NOMO-1 treated with DMSO at 0.1 percent for 48 hours (cell line): ENCODE data around the gene ARHGAP1.

Experiments used
- DNase-seq: peaks from one replicate; lab custom pipeline; 2025; ENCODE audit not compliant: unreplicated experiment; lab: John Stamatoyannopoulos, UW

Gene ARHGAP1

DNA sequence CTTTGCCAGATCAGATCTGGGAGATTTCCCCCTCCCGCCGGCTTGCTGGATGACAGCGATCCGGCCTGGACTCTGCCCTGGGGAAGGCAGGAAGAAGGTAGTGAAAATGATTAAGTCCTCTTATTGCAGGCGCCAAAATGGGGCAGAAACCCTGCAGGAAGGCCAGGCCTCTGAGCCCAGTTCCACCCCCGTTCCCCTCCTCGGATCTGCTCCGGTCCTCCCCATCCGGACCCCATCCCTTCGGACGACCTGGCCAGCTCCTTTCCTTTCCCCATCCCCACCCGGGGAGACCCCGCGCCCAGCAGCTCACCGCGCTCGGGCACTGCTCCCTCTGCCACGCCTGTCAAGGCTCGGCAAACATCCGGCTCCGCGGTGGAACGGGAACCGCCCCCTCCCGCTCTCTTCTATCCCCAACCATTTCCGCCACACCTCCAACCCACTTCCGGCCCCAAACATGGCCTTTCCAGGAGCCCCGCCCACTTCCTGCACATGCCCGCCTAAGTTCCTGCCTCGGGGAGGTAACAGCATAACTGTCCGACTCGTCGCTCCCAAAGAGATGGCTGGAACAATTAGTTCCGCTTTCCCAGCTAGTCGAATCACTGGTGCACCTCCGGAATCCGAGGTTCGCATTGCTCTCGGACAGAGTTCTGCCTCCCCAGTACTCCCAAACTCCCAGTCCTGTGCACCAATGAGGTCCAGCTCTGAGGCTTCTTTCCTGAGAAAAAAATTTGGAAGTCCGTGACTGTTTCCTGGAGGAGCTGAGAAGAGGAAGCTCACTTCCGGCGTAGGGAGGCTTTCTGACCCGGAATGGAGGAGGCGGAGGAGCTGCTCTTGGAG is at the start of gene ARHGAP1, which contains the start of gene ZNF408:
TSS of gene ARHGAP1 (minus strand) at position 379 of the 837 bp plus-strand sequence. CDS start 4,512 bp downstream, outside the sequence.
TSS of gene ZNF408 (plus strand) at position 791 of the 837 bp plus-strand sequence. CDS start at position 808, 17 bp downstream.
- DNase-seq, result peak; percentile 99

GRCh38 chr11:46747150-46747549 is 46.7 kb upstream of the ARHGAP1 start:
- DNase-seq, result no peak

GRCh38 chr11:46745995-46746394 is 45.6 kb upstream of the ARHGAP1 start:
- no peak for DNase-seq

- DNase-seq, result no peak
Measured at GRCh38 chr11:46745328-46745727, 44.9 kb upstream of the ARHGAP1 start.

GRCh38 chr11:46743693-46744339 is 43.4 kb upstream of the ARHGAP1 start:
- no peak for DNase-seq

- no peak for DNase-seq
Measured at GRCh38 chr11:46743043-46743442, 42.6 kb upstream of the ARHGAP1 start.

DNA sequence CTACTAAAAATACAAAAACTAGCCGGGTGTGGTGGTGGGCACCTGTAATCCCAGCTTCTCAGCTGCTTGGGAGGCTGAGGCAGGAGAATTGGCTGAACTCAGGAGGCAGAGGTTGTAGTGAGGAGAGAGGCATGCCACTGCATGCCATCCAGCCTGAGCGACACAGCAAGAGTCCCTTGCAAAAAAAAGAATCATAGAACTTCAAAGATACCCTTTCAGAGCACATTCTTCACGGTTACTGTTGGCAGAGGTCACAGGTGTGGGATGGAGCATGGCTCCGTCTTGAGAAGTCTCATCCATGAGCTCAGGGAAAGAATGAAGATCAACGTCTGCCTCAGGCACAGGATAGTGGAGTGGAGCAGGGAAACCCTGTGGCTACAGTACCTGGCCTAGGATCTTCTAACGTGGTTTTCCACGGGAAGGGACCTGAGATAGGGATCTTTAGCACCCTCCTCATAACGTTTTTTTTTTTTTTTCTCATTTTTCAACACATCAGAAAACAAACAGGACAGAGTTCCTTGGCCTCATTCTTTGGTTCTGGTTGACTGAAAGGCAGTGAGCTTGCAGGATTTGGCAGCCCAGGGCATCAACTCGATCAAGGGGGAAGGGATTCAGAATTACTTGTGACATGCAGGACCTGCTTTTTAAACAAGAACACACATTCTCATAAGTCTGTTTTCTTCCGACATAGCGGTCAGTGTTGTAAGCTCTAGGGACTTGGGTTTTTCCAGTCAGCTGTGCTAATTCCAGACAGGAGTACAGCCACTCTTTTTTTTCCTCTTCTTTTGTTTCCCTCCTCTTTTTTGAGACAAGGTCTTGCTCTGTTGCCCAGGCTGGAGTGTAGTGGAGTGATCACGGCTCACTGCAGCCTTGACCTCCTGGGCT is 41.4 kb upstream of the ARHGAP1 start:
- no peak for DNase-seq

DNA sequence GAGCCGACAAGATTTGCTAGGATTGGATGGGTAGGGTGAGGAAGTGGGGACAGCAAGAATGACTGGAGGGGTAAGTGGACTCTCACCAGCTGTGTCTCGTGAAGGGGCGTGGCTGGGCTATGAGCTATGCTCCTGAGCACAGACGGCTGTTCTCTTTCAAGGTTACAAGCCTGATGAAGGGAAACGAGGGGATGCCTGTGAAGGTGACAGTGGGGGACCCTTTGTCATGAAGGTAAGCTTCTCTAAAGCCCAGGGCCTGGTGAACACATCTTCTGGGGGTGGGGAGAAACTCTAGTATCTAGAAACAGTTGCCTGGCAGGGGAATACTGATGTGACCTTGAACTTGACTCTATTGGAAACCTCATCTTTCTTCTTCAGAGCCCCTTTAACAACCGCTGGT is 38.5 kb upstream of the ARHGAP1 start:
- DNase-seq, result no peak

DNA sequence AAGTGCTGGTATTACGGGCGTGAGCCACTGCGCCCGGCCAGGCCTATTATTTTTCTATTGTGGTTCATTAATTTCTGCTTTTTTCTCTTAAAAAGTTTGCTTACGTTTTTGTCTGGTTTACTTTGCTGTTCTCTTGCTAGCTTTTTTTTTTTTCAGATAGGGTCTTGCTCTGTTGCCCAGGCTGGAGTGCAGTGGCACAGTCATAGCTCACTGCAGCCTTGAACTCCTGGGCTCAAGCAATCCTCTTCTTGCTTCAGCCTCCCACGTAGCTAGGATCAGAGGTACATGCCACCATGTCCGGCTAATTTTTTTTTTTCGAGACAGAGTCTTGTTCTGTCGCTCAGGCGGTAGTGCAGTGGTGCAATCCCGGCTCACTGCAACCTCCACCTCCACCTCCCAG is 37.3 kb upstream of the ARHGAP1 start:
- no peak for DNase-seq

DNA sequence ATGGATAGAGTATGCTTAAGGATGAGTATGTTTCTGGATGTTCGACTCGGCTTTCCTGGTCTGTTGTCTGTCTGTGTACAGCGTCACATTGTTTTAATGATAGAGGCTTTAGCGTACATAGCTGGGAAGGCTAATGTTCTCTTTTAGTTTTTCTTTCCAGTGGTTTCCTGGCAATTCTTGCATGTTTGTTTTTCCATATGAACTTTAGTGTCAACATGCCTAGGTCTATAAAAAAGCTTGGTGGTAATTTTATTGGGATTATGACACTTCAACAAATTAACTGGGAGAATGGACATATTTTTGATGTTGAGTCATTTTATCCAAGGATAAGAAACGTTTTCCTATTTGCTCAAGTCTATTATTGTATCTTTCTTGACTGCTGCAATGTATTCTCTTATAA is 36.2 kb upstream of the ARHGAP1 start:
- DNase-seq, result no peak

- DNase-seq, result no peak
Measured at GRCh38 chr11:46736146-46736545, 35.7 kb upstream of the ARHGAP1 start.

- no peak for DNase-seq
Measured at GRCh38 chr11:46733234-46733633, 32.8 kb upstream of the ARHGAP1 start.

DNA sequence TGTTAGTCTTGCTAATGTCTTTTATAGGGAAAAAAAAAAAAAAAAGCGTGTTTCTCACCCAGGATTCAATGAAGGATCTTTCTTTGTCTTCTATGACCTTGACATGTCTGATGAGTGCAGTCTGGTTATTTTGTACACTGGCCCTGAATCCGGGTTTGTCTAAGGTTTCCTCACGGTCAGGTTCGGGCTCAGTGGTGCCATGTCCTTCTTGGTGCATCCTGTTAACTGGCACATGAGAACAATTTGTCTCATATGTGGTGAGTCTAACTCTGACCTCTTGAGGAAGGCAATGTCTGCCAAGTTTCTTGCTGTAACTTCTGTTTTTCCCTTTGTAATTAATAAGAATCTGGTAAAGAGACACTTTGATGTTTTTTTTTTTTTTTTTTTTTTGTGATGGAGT is 31.1 kb upstream of the ARHGAP1 start:
- no peak for DNase-seq

- DNase-seq, result no peak
Measured at GRCh38 chr11:46729110-46730027, 28.9 kb upstream of the ARHGAP1 start.

GRCh38 chr11:46728659-46729040 is 28.2 kb upstream of the ARHGAP1 start:
- no peak for DNase-seq

- DNase-seq, result no peak
Measured at GRCh38 chr11:46727952-46728658, 27.7 kb upstream of the ARHGAP1 start.

- DNase-seq, result no peak
Measured at GRCh38 chr11:46726206-46726862, 25.9 kb upstream of the ARHGAP1 start.

DNA sequence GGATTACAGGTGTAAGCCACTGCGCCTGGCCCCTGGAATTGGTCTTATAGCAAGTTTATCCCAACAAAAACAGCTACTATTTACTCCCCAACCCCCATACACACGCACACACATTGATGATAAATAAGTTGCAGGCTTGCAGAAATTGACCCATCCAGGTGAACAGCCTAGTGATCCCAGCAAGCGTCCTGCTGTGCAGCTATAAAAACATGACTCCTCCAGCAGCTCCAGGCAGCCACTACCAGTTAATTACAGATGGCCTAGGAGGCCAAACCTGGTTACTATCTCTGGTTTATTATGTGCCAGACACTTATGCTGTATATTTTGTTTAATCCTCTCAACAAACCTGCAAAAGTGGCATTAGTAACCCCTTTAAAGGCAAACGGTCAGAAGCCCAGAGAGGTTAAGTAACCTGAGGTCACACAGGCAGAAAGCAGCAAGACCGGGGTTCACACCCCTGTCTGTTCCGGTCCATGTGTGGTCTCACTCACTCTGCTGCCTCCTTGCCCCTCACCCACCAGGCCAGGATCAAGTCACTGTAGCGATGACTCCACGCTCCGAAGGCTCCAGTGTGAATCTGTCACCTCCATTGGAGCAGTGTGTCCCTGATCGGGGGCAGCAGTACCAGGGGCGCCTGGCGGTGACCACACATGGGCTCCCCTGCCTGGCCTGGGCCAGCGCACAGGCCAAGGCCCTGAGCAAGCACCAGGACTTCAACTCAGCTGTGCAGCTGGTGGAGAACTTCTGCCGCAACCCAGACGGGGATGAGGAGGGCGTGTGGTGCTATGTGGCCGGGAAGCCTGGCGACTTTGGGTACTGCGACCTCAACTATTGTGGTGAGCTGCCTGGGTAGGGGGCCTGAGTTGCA is 25.2 kb upstream of the ARHGAP1 start:
- no peak for DNase-seq
